GM12878 (cell line): Measurements from ENCODE around the gene TCERG1. TPM values are rescaled to one million over a fixed set of nuclear protein-coding genes. Genes with fewer than 3 reads are reported as not detected.

ENCODE experiments used
- ATAC-seq: fragments of 200-7000 bp; cut with Tn5 transposase; 3 replicates; pipeline ENCODE4 v1.9.1; 2020; ENCODE audit warnings: mild to moderate bottlenecking, moderate library complexity
- BruUV-seq: library from RNA; stranded (reverse); fragments of 400-500 nt; replicated peaks from 2 replicates; lab custom pipeline; 2021; lab: Mats Ljungman, UMichigan
- CTCF ChIA-PET: fragments of 300-600 bp; sonication (Branson Sonifier 250); formaldehyde crosslinking; extraction: SDS; loops from one replicate; lab custom pipeline; 2021; ENCODE audit warnings: inconsistent platforms; lab: Yijun Ruan, JAX
- POLR2A ChIA-PET: fragments of 350-600 bp; formaldehyde crosslinking; extraction: SDS; loops from one replicate; lab custom pipeline; 2021; ENCODE audit warnings: inconsistent platforms; lab: Charles Lee
- RAD21 ChIA-PET: fragments of 300-600 bp; sonication (Branson Sonifier 250); formaldehyde crosslinking; loops from one replicate; lab custom pipeline; 2023; ENCODE audit warnings: antibody characterized with exemption; ENCODE audit not compliant: unreplicated experiment; lab: Charles Lee
- SMC1A ChIA-PET: fragments of 300-600 bp; sonication (Branson Sonifier 250); formaldehyde crosslinking; loops from one replicate; lab custom pipeline; 2023; ENCODE audit not compliant: unreplicated experiment, uncharacterized antibody; lab: Charles Lee
- DNase-seq: peaks from one replicate; pipeline ENCODE4 v3.0.0-alpha.2; 2011; ENCODE audit warnings: low read depth, low spot score
- FAIRE-seq: peaks from 3 replicates; lab custom pipeline; 2011; peaks lifted over from hg19 to GRCh38; lab: Jason Lieb, UNC
- H2AFZ ChIP-seq: 2 replicates; pipeline ENCODE4 v1.6.0; 2011; ENCODE audit warnings: low read depth, low read length, control low read depth; ENCODE audit not compliant: control insufficient read depth
- H3K27ac ChIP-seq: 2 replicates; pipeline ENCODE4 v1.5.1; 2011; ENCODE audit warnings: control low read depth; ENCODE audit not compliant: control insufficient read depth, insufficient read depth
- H3K27me3 ChIP-seq, 2 experiments: replicated peaks in 1 of 2; 2 replicates each; pipeline versions ENCODE4 v1.6.0 to v1.6.1; 2011; ENCODE audit warnings: low read length in 1 of 2; ENCODE audit not compliant: control insufficient read depth in 2 of 2, insufficient read depth in 2 of 2
- H3K36me3 ChIP-seq, 2 experiments: 2 replicates each; pipeline ENCODE4 v1.5.1; 2011; ENCODE audit warnings: low read length in 1 of 2; ENCODE audit not compliant: control insufficient read depth in 2 of 2, insufficient read depth in 2 of 2
- H3K4me1 ChIP-seq: 2 replicates; pipeline ENCODE4 v1.6.1; 2011; ENCODE audit warnings: mild to moderate bottlenecking, low read length, moderate library complexity, mixed read lengths; ENCODE audit not compliant: control insufficient read depth, insufficient read depth
- H3K4me2 ChIP-seq: 2 replicates; pipeline ENCODE4 v1.6.0; 2011; ENCODE audit warnings: control low read depth; ENCODE audit not compliant: control insufficient read depth, insufficient read depth
- H3K4me3 ChIP-seq: fragments of 200-600 bp; sonication (generic); 2 replicates; pipeline ENCODE4 v1.5.1; 2016
- H3K79me2 ChIP-seq: 2 replicates; pipeline ENCODE4 v1.6.0; 2011; ENCODE audit warnings: low read length; ENCODE audit not compliant: control insufficient read depth, insufficient read depth
- H3K9ac ChIP-seq: 2 replicates; pipeline ENCODE4 v1.8.0; 2011; ENCODE audit warnings: low read length, control low read depth, mixed read lengths; ENCODE audit not compliant: control insufficient read depth, insufficient read depth
- H3K9me3 ChIP-seq: replicated peaks from 3 replicates; pipeline ENCODE4 v1.5.1; 2011; ENCODE audit warnings: mild to moderate bottlenecking, low read length; ENCODE audit not compliant: control insufficient read depth, insufficient read depth
- H4K20me1 ChIP-seq: 2 replicates; pipeline ENCODE4 v1.6.0; 2011; ENCODE audit not compliant: control insufficient read depth, insufficient read depth
- EZH2 ChIP-seq: IDR thresholded peaks from 2 replicates; pipeline ENCODE4 v1.6.1; 2012; ENCODE audit warnings: low read depth, mild to moderate bottlenecking, control low read depth, inconsistent platforms, low read length, borderline replicate concordance; ENCODE audit not compliant: control insufficient read depth
- GABPA ChIP-seq: IDR thresholded peaks from 2 replicates; pipeline ENCODE4 v1.6.1; 2014; ENCODE audit warnings: antibody characterized with exemption, low read depth, mild to moderate bottlenecking, inconsistent platforms
- NFIC ChIP-seq: IDR thresholded peaks from 2 replicates; pipeline ENCODE4 v1.6.1; 2012; ENCODE audit warnings: low read depth, mild to moderate bottlenecking, inconsistent platforms, low read length, moderate library complexity
- NFYA ChIP-seq: IDR thresholded peaks from 2 replicates; pipeline ENCODE4 v1.6.1; 2011; ENCODE audit warnings: low read depth, mild to moderate bottlenecking, low read length, improper control_type of control experiment, borderline replicate concordance
- PAX8 ChIP-seq: fragments of 450-650 bp; IDR thresholded peaks from 2 replicates; pipeline ENCODE4 v1.6.1; 2017; ENCODE audit warnings: mild to moderate bottlenecking, moderate library complexity
- POLR2AphosphoS5 ChIP-seq: IDR thresholded peaks from 2 replicates; pipeline ENCODE4 v1.6.1; 2011; ENCODE audit warnings: mild to moderate bottlenecking, low read length, inconsistent platforms
- RAD21 ChIP-seq: IDR thresholded peaks from 2 replicates; pipeline ENCODE4 v1.6.1; 2011; ENCODE audit warnings: mild to moderate bottlenecking, low read depth, low read length, moderate library complexity; ENCODE audit not compliant: insufficient read depth
- RBBP5 ChIP-seq: fragments of 200-600 bp; sonication (generic); conservative IDR thresholded peaks from 2 replicates; pipeline ENCODE4 v1.6.1; 2016
- RCOR1 ChIP-seq: conservative IDR thresholded peaks from 2 replicates; pipeline ENCODE4 v1.6.1; 2012; ENCODE audit warnings: low read depth, low read length, improper control_type of control experiment
- RFX5 ChIP-seq: IDR thresholded peaks from 2 replicates; pipeline ENCODE4 v1.6.1; 2011; ENCODE audit warnings: low read depth, low read length, improper control_type of control experiment
- SMAD5 ChIP-seq: IDR thresholded peaks from 2 replicates; pipeline ENCODE4 v1.6.1; 2016; ENCODE audit warnings: antibody characterized with exemption, low read depth
- in situ Hi-C: fragments of 300-500 bp; cut with MboI; formaldehyde crosslinking; loops from 9 replicates; pipeline ENCODE4 v1.14.3; 2018; ENCODE audit warnings: mixed read lengths
- intact Hi-C: fragments of 100-400 bp; cut with micrococcal nuclease; formaldehyde crosslinking; loops from one replicate; pipeline ENCODE4 v1.14.2; 2022; ENCODE audit not compliant: unreplicated experiment
- polyA plus RNA-seq, 11 experiments: library from polyadenylated mRNA; depleted of rRNA in 4 of 11; unstranded in 6 of 11; stranded (reverse) in 5 of 11; fragments of >200 nt; fragmentation: Nextera tagmentation in 4 of 11; fragmentation: Illumina TruSeq in 1 of 11; extraction: Ambion mirVana in 4 of 11; extraction: Trizol in 1 of 11; gene quantifications; 1 replicate in 1 of 11; 2 replicates in 10 of 11; pipeline versions ENCODE4 v1.2.1 to v1.2.3, GENCODE V29; 2011 to 2016; ENCODE audit warnings: inconsistent platforms in 2 of 11, missing spikeins in 2 of 11, low read depth in 1 of 11
- total RNA-seq, 4 experiments: library from RNA; depleted of rRNA in 3 of 4; stranded (reverse); fragments of >200 nt in 3 of 4; fragmentation: Illumina TruSeq in 1 of 4; extraction: Trizol in 1 of 4; gene quantifications; 2 replicates each; pipeline versions ENCODE4 v1.2.1 to v1.2.3, GENCODE V29; 2013 to 2021
- TF ChIP-seq, protein P1 (sequence below): fragments of 450-650 bp; IDR thresholded peaks from 2 replicates; pipeline ENCODE4 v1.6.1; 2018; ENCODE audit warnings: borderline replicate concordance, mild to moderate bottlenecking; ENCODE audit not compliant: partially characterized antibody
- TF ChIP-seq, protein P2 (sequence below): IDR thresholded peaks from 2 replicates; pipeline ENCODE4 v1.6.1; 2012; ENCODE audit warnings: low read depth, low read length, improper control_type of control experiment
- TF ChIP-seq, protein P3 (sequence below): IDR thresholded peaks from 2 replicates; pipeline ENCODE4 v1.6.1; 2012; ENCODE audit warnings: low read depth, low read length, improper control_type of control experiment

The TCERG1 gene
- total and polyA plus RNA-seq, 10 of the 15 experiments (the other 5 are each of a cell fraction or from before 2014, with no cell fraction given) = 51.5 to 131 (median 91.6) TPM

DNA sequence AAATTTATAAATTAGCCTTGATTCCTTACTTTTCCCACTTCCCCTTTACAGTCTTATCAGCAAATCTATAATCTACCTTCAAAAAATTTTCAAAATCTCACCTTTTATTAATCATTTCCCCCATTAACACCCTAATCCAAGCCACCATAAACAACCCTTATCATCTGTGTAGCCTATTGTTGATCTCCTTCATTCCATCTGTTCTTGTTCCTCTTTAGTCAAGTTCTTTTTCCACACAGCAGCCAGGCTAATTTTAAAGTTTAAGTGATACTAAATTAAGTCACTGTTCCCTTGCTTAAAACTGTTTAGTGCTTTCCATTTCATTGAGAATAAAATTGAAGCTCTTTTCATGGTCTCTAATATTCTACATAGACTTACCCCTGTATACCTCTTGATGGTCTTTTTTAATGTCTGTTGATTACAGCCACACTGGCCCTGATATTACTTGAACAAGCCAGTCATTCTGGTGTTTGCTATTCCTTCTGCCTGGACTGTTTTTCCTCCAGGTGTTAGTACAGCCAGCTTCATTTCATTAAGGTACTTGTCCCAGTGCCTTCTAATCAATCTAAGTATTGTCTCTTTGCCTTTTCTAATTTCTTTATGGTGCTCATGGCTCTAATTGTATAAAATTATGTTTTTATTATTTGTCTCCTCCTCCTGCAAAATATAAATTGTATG lies 37.7 kb downstream of the TCERG1 start:
- Histone ChIP-seq H2AFZ (no peak overlapping the region), H3K9ac (no peak overlapping the region), H3K79me2 (no peaks in the 10 kb centered on the region), H3K4me1 (no peaks in the 10 kb centered on the region), H3K9me3 (no peaks in the 10 kb centered on the region), H3K4me3 (no peak overlapping the region), H4K20me1 (no peaks in the 10 kb centered on the region), H3K4me2 (no peak overlapping the region), H3K36me3 (peaks cover 1 to 17% of the 10 kb centered on the region in 2 experiments; a peak in 3 of 4 replicates), H3K27ac (no peak overlapping the region), H3K27me3 (no peaks in the 10 kb centered on the region)
- intact Hi-C loops (no loop called here), in situ Hi-C loops (no loop called here)
- no TSS peak for BruUV-seq
- ChIA-PET RAD21 (no interaction called here), CTCF (no interaction called here), SMC1A (no interaction called here), POLR2A (no interaction called here)
- ATAC-seq (no peak), FAIRE-seq (no peak), DNase-seq (no peak)
- TF ChIP-seq, protein P1, sequence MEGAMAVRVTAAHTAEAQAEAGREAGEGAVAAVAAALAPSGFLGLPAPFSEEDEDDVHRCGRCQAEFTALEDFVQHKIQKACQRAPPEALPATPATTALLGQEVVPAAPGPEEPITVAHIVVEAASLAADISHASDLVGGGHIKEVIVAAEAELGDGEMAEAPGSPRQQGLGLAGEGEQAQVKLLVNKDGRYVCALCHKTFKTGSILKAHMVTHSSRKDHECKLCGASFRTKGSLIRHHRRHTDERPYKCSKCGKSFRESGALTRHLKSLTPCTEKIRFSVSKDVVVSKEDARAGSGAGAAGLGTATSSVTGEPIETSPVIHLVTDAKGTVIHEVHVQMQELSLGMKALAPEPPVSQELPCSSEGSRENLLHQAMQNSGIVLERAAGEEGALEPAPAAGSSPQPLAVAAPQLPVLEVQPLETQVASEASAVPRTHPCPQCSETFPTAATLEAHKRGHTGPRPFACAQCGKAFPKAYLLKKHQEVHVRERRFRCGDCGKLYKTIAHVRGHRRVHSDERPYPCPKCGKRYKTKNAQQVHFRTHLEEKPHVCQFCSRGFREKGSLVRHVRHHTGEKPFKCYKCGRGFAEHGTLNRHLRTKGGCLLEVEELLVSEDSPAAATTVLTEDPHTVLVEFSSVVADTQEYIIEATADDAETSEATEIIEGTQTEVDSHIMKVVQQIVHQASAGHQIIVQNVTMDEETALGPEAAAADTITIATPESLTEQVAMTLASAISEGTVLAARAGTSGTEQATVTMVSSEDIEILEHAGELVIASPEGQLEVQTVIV = no peak
- TF ChIP-seq EZH2 (no peak), RFX5 (no peak), GABPA (no peak), SMAD5 (no peak), PAX8 (no peak), RCOR1 (no peak), RBBP5 (no peak), RAD21 (no peak), POLR2AphosphoS5 (no peak), NFIC (no peak), NFYA (no peak)
- TF ChIP-seq, protein P2, sequence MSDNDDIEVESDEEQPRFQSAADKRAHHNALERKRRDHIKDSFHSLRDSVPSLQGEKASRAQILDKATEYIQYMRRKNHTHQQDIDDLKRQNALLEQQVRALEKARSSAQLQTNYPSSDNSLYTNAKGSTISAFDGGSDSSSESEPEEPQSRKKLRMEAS = no peak
- TF ChIP-seq, protein P3, sequence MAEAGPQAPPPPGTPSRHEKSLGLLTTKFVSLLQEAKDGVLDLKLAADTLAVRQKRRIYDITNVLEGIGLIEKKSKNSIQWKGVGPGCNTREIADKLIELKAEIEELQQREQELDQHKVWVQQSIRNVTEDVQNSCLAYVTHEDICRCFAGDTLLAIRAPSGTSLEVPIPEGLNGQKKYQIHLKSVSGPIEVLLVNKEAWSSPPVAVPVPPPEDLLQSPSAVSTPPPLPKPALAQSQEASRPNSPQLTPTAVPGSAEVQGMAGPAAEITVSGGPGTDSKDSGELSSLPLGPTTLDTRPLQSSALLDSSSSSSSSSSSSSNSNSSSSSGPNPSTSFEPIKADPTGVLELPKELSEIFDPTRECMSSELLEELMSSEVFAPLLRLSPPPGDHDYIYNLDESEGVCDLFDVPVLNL = no peak
